Epithelial cell of esophagus (primary cell): Measurements from ENCODE around the gene NCAPD3.

Experiments
- DNase-seq: peaks from one replicate; pipeline ENCODE4 v3.0.0; 2010; ENCODE audit warnings: low read depth
- H3K4me3 ChIP-seq: 2 replicates; pipeline ENCODE4 v1.5.1; 2011; ENCODE audit warnings: mild to moderate bottlenecking, low read length, control low read depth
- TF ChIP-seq, protein P1 (sequence below): IDR thresholded peaks from 2 replicates; pipeline ENCODE4 v1.5.1; 2011; ENCODE audit warnings: low read depth, mild to moderate bottlenecking, low read length, control low read depth, inconsistent platforms; ENCODE audit not compliant: insufficient read depth; ENCODE audit errors: missing control alignments

Gene NCAPD3

DNA sequence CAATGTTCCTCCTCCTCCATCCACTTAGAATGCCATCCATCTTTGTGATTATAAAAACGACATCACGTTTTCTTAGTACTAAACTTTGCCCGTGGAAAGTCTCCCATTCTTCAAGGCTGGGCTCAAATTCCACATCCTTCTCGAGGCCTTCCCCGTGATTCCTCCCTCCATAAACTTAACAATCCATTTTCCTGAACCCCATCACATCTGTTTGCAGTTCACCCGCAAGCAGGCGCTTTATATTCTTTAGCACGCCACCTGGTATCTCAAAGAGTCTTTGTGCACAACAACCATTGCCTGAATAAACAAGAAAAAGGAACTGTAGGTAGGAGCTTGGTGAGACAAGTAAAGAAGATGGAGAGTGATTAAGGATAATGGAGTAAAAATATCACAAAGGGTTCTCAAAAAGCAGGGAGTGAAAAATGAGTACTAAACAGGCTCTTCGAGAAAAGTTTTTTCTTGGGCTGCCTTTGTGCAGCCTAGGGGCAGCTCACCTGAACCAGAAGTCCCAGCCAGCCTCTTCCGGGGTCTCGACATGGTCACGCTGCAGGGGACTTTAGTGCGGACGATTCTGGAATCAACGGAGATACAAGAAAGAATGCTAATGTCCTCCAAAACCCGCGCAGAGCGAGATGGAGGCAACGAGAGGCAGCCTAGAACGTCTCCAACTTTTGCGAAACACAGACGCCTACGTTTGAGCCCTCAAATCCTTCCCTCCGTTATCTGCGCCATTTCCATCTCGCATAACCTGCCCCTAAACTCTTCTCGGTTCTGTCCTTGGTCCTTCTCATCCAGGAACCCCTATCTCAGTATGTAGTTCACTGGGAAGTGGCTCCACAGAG is 28.8 kb upstream of the NCAPD3 start:
- H3K4me3 ChIP-seq: peak overlapping the region; percentile 86
- peak; percentile 45 for DNase-seq

DNA sequence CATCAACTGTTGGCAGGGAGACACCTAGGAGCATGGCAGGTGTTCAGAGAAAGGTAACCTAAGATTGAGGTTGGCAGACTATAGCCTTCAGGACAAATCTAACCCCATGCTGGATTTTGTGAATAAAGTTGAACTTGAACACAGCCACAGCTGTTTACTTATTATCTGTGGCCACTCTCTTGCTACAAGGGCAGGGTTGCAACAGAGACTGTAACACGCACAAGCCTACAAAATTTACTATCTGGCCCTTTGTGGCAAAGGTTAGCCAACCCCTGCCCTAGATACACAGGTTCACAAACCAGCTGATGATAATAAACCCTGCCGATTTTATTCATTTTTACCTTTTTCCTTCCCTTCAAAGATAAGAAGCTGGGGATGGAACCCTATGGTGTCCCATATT is 26.9 kb upstream of the NCAPD3 start:
- TF ChIP-seq, protein P1, sequence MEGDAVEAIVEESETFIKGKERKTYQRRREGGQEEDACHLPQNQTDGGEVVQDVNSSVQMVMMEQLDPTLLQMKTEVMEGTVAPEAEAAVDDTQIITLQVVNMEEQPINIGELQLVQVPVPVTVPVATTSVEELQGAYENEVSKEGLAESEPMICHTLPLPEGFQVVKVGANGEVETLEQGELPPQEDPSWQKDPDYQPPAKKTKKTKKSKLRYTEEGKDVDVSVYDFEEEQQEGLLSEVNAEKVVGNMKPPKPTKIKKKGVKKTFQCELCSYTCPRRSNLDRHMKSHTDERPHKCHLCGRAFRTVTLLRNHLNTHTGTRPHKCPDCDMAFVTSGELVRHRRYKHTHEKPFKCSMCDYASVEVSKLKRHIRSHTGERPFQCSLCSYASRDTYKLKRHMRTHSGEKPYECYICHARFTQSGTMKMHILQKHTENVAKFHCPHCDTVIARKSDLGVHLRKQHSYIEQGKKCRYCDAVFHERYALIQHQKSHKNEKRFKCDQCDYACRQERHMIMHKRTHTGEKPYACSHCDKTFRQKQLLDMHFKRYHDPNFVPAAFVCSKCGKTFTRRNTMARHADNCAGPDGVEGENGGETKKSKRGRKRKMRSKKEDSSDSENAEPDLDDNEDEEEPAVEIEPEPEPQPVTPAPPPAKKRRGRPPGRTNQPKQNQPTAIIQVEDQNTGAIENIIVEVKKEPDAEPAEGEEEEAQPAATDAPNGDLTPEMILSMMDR: no peak
- no peak overlapping the region for H3K4me3 ChIP-seq
- DNase-seq: no peak

More for the DNA sequence above, 28.8 kb upstream of the NCAPD3 start:
- TF ChIP-seq, protein P1: no peak

DNA sequence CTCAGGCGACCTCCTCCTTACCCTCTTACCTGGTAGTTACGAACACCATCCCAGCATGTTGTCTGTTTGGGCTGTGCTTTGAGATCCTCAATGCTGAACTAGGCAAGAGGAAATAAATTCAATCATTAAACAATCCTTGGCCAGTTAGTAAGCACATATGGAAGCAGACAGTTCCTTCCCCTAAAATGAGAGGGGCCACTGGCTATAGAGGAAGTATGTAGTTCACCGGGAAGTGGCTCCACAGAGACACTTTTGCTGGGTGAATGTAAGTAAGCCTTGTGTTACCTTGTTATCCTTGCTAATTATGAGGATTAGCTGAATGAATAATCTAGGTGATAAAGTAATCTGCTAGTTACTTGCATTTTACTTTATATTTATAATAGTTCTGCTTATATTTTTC is 26.5 kb upstream of the NCAPD3 start:
- DNase-seq: no peak
- no peak overlapping the region for H3K4me3 ChIP-seq
- TF ChIP-seq, protein P1: no peak

DNA sequence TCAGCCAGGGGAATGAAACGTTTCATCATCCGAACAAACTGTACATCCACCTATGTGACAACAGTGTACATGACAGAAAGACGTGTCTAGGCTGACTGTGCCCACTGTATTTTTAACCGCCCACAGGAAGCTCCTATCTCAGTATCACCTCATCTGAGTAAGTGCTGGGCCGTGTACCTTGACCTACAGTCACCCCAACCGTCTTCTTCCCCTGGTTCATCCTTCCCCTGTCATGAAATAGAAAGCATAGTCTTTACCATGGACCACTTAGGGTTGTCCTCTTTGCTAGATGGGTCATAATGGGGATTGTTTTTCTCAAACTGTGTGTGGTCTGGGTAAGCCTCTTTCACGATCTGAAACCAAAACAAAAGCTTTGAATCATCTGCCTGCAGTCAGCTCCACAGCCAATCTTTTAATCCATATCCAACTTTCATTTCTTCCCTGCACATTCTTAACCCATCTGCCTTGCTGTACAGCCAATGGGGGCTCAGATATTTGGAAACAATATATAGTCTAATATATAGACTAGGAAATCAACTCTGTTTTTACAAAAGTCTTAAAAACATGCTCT is 25.2 kb upstream of the NCAPD3 start:
- no peak for DNase-seq
- H3K4me3 ChIP-seq: no peak overlapping the region
- TF ChIP-seq, protein P1: no peak

DNA sequence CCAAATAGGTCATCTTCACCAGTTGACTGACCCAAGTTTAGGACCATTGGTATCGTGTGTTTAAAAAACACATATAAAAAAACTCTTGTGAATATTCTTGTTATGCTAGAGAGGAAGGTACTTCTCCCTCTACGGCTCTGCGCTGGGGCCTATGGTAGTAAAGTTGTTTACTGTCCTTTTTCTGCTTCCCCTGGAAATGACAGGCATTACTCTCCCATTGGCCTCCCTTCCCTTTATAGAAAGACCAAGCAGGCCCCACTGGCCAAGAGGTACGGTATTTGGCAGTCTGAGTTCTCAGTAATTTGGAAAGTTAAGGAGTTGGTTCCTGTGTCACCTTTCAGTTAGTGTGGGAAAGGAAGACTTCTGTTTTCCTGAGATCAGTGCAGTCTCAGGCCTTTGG is 22.9 kb upstream of the NCAPD3 start:
- DNase-seq: no peak
- TF ChIP-seq, protein P1: no peak

DNA sequence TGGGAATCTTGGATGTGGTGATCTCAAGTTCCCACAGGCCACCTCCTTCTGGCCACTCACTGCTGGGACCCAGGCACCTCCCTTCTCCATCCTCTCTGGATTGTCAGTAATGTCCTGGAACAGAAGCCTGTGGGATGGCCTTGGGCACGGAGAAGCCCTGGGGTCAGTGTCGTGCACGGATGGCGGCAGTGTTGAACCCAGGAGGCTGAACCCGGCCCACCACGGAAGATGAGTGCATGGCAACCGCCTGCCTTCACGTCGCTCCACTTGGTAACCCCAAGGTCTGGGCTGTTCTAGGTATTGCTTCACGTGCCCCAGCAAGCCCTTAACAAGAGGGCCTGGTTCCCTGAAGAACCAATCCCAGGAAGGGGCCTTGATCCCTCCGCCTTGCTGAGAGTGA is 22.3 kb upstream of the NCAPD3 start:
- no peak for DNase-seq
- TF ChIP-seq, protein P1: no peak
- no peak overlapping the region for H3K4me3 ChIP-seq

More for the DNA sequence above, 22.9 kb upstream of the NCAPD3 start:
- no peak overlapping the region for H3K4me3 ChIP-seq

DNA sequence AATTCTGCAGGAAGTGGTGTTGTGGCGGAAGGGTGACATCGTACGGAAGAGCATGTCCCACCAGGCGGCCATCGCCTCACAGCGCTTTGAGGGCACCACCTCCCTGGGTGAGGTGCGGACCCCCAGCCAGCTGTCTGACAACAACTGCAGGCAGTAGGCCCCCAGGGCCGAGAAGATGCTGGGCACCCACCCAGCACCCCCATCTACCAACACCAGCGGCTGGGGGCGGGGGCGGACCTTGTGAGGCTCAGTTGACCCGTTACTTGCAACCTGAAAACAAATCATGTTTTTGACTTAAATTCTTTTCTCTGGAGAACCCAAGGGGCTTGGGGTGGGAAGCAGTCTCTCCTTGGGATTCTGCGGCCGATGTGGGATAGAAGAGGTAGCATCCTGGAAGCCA is 21.7 kb upstream of the NCAPD3 start:
- no peak overlapping the region for H3K4me3 ChIP-seq
- no peak for DNase-seq
- TF ChIP-seq, protein P1: no peak
